ENCODE measurements around the gene METTL1. TPM values are rescaled to one million over a fixed set of nuclear protein-coding genes. Genes with fewer than 3 reads are reported as not detected.

METTL1 gene
- total and polyA plus RNA-seq, 4 donors, result 2.8 to 11.2 (median 7.1) TPM

GRCh38 chr12:57726884-57727757, 44.8 kb downstream of the METTL1 start:
- peak; percentile 94 for TF ChIP-seq REST (IDR thresholded peaks at IDR 0.05)
- TF ChIP-seq CTCF (IDR thresholded peaks at IDR 0.05; ENCODE audit: low read depth, low read length, missing input control), result no peak
- Histone ChIP-seq H3K9me3 (ENCODE audit: control insufficient read depth in 4 of 4, low read length in 3 of 4) (no peaks in the 10 kb centered on the region), H3K36me3 (ENCODE audit: control insufficient read depth in 4 of 4, insufficient read depth in 3 of 4, low read depth in 1 of 4, low read length in 3 of 4) (no peaks in the 10 kb centered on the region)

GRCh38 chr12:57726151-57726883, 45.6 kb downstream of the METTL1 start:
- H3K27me3 ChIP-seq (ENCODE audit: control insufficient read depth in 4 of 4, insufficient read depth in 4 of 4, low read length in 3 of 4), result no peaks in the 10 kb centered on the region
- H3K27ac ChIP-seq (ENCODE audit: low read depth in 1 of 2, low read length in 2 of 2), result no peak overlapping the region
- no peak overlapping the region for H3K9ac ChIP-seq (ENCODE audit: low read depth in 1 of 2, low read length in 2 of 2)
- DNase-seq (ENCODE audit: low spot score), result peak; percentile 69
- no peaks in the 10 kb centered on the region for H3K9me3 ChIP-seq (ENCODE audit: control insufficient read depth in 4 of 4, low read length in 3 of 4)
- WGBS, result 18% methylated on average over 79 of the region's 79 CpGs
- H3K4me3 ChIP-seq (ENCODE audit: low read depth in 1 of 3, low read length in 3 of 3), result peak overlapping the region in 1 of 3 donors; percentile 45
- TF ChIP-seq HNF4G (IDR thresholded peaks at IDR 0.05) (no peak), RAD21 (IDR thresholded peaks at IDR 0.05) (peak; percentile 33 to 66), CTCF (IDR thresholded peaks at IDR 0.05; ENCODE audit: low read depth, low read length, missing input control) (peak; percentile 42)
- H3K4me1 ChIP-seq (ENCODE audit: control insufficient read depth in 4 of 4, insufficient read depth in 4 of 4, low read length in 3 of 4), result peaks cover 0 to 14% (median 9%) of the 10 kb centered on the region in 4 donors
- peaks cover 0 to 5% (median 2%) of the 10 kb centered on the region in 4 donors for H3K36me3 ChIP-seq (ENCODE audit: control insufficient read depth in 4 of 4, insufficient read depth in 3 of 4, low read depth in 1 of 4, low read length in 3 of 4)

More at GRCh38 chr12:57726884-57727757, 44.8 kb downstream of the METTL1 start:
- Histone ChIP-seq H3K9ac (ENCODE audit: low read depth in 1 of 2, low read length in 2 of 2) (no peak overlapping the region), H3K4me1 (ENCODE audit: control insufficient read depth in 4 of 4, insufficient read depth in 4 of 4, low read length in 3 of 4) (peaks cover 0 to 14% (median 9%) of the 10 kb centered on the region in 4 donors), H3K27me3 (ENCODE audit: control insufficient read depth in 4 of 4, insufficient read depth in 4 of 4, low read length in 3 of 4) (no peaks in the 10 kb centered on the region), H3K27ac (ENCODE audit: low read depth in 1 of 2, low read length in 2 of 2) (no peak overlapping the region), H3K4me3 (ENCODE audit: low read depth in 1 of 3, low read length in 3 of 3) (peak overlapping the region in 1 of 3 donors; percentile 45)
- DNase-seq (ENCODE audit: low spot score), result peak; percentile 36
- 27% methylated on average over 76 of the region's 76 CpGs for WGBS

- Histone ChIP-seq H3K27me3 (ENCODE audit: control insufficient read depth in 4 of 4, insufficient read depth in 4 of 4, low read length in 3 of 4) (no peaks in the 10 kb centered on the region), H3K4me1 (ENCODE audit: control insufficient read depth in 4 of 4, insufficient read depth in 4 of 4, low read length in 3 of 4) (peaks cover 0 to 14% (median 9%) of the 10 kb centered on the region in 4 donors), H3K27ac (ENCODE audit: low read depth in 1 of 2, low read length in 2 of 2) (no peak overlapping the region), H3K9me3 (ENCODE audit: control insufficient read depth in 4 of 4, low read length in 3 of 4) (no peaks in the 10 kb centered on the region), H3K9ac (ENCODE audit: low read depth in 1 of 2, low read length in 2 of 2) (no peak overlapping the region), H3K36me3 (ENCODE audit: control insufficient read depth in 4 of 4, insufficient read depth in 3 of 4, low read depth in 1 of 4, low read length in 3 of 4) (peaks cover 0 to 10% (median 5%) of the 10 kb centered on the region in 4 donors), H3K4me3 (ENCODE audit: low read depth in 1 of 3, low read length in 3 of 3) (peak overlapping the region in 1 of 3 donors; percentile 45)
- TF ChIP-seq CTCF (IDR thresholded peaks at IDR 0.05; ENCODE audit: low read depth, low read length, missing input control), result no peak
- DNase-seq (ENCODE audit: low spot score), result no peak
- 17% methylated on average over 10 of the region's 10 CpGs for WGBS
These were observed 46.1 kb downstream of the METTL1 start for GRCh38 chr12:57725851-57726150.
